IPS DF 6.9 (cell line): Measurements from ENCODE around the gene ADRA2A.

Experiments used
- DNase-seq: peaks from one replicate; pipeline ENCODE4 v3.0.0-alpha.2; 2013; ENCODE audit warnings: low read depth, low spot score
- H3K27ac ChIP-seq: one replicate; pipeline ENCODE4 v1.5.1; 2013; ENCODE audit warnings: low read length, control low read depth
- H3K27me3 ChIP-seq: 2 replicates; pipeline ENCODE4 v1.6.1; 2013; ENCODE audit warnings: mild to moderate bottlenecking, low read length; ENCODE audit not compliant: control insufficient read depth, insufficient read depth
- H3K36me3 ChIP-seq: 2 replicates; pipeline ENCODE4 v1.6.1; 2013; ENCODE audit warnings: low read length; ENCODE audit not compliant: control insufficient read depth, insufficient read depth
- H3K4me1 ChIP-seq: 2 replicates; pipeline ENCODE4 v1.6.1; 2013; ENCODE audit warnings: low read length; ENCODE audit not compliant: control insufficient read depth, insufficient read depth
- H3K4me3 ChIP-seq: 2 replicates; pipeline ENCODE4 v1.5.1; 2013; ENCODE audit warnings: mild to moderate bottlenecking, low read length
- H3K9me3 ChIP-seq: 2 replicates; pipeline ENCODE4 v1.6.1; 2013; ENCODE audit warnings: low read length, inconsistent platforms; ENCODE audit not compliant: control insufficient read depth, insufficient read depth
- WGBS: extraction: QIAGEN DNeasy Blood & Tissue Kit; methylation state at CpG from one replicate; pipeline ENCODE4 v1.1.7; 2013; ENCODE audit warnings: mixed read lengths, missing lambda C conversion rate; ENCODE audit not compliant: insufficient read length, insufficient coverage; 5-methylcytosine and 5-hydroxymethylcytosine counted together

ADRA2A gene

GRCh38 chr10:111083222-111084095 lies 6.6 kb downstream of the ADRA2A start:
- DNase-seq = no peak
- H3K27me3 ChIP-seq = peaks cover 11% of the 10 kb centered on the region; the same call in 1 of the 2 replicates
- no peaks in the 10 kb centered on the region; the same call in 1 of the 2 replicates for H3K4me1 ChIP-seq
- no peak overlapping the region for H3K4me3 ChIP-seq
- H3K27ac ChIP-seq = no peak overlapping the region
- no peaks in the 10 kb centered on the region for H3K36me3 ChIP-seq
- H3K9me3 ChIP-seq = no peaks in the 10 kb centered on the region
- no CpG with 5 or more reads among the region's 10 CpGs for WGBS

DNA sequence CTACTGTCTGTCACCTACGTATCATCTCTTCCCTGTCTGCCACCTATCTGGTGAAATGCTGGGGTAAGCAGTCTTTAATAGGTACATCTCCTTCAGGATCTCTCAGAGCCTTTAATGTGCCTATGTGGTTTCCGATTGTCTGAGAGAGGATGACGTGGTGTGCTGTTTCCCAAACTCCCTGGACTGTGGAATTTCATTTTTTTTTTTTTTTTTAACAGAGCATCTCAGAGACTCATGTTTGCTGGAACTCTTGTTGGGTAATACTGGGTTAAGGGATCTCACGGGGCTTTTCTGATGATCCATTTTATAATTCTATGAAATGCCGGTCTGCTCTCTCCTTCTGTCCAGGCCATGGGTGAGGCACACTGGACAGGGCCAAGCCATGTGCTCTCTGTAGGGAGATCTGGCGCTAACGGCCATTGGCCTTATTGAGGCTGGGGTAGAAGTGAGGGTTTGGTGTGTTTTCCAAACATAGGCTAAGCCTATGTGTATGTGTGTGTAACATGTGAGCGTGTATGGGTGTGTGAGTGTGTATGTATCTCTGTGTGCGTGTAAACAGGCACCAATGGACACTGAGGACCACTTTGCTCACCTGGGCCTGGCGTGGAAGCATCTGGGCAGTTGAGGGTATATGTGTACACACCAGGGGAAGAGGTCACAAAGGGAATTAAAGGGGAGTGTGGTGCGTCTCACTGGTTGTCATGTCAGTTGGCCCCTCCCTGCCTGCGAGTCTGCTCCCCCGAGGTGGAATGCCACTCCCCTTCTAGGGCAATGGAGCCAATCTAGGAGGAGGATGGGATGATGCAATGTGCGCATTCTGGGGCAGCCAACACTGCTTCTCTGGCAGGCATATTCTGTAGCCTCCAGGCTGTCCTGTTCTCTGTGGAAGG lies 7.8 kb downstream of the ADRA2A start:
- no peak overlapping the region for H3K27ac ChIP-seq
- WGBS = no CpG with 5 or more reads among the region's 14 CpGs
- H3K4me3 ChIP-seq = no peak overlapping the region
- H3K9me3 ChIP-seq = no peaks in the 10 kb centered on the region
- H3K36me3 ChIP-seq = no peaks in the 10 kb centered on the region
- H3K4me1 ChIP-seq = no peaks in the 10 kb centered on the region
- H3K27me3 ChIP-seq = peaks cover 3% of the 10 kb centered on the region; the same call in 1 of the 2 replicates
- no peak for DNase-seq

DNA sequence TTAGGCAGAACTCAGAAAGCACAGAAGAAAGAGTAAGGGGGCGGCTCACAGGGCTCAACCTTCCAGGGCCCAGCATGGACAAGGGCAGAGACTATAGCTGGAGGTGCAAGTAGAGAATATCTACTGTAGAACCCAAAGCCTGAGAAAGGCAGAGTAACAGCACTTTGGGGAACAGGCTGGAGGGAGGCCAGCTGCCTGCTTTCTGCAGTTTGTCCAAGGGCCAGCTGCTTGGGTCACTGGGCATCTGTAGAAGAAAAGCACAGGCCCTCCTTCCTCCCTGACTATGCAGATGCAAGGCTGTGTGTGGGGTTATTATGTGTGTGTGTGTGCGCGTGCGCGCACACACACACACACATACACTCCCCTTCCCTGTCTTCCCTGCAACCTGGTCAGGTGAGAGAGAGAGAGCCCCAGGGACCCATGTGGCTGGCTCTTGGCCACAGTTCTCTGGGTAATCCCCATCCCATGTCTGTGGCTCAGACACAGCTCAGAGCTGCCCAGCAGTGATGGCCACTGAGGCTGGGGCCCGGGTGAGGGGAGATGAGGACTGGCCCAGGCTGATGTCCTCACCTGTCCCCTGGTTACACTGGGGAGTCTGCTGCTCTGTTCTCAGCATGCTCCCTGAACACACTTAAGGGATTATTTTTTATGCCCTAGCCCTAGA lies 9.0 kb downstream of the ADRA2A start:
- no peaks in the 10 kb centered on the region for H3K9me3 ChIP-seq
- no peaks in the 10 kb centered on the region for H3K4me1 ChIP-seq
- no peak for DNase-seq
- H3K27ac ChIP-seq = no peak overlapping the region
- no peaks in the 10 kb centered on the region for H3K36me3 ChIP-seq
- no peak overlapping the region for H3K4me3 ChIP-seq
- no peaks in the 10 kb centered on the region for H3K27me3 ChIP-seq
- no CpG with 5 or more reads among the region's 6 CpGs for WGBS

- Histone ChIP-seq H3K4me1 (no peaks in the 10 kb centered on the region), H3K27ac (no peak overlapping the region), H3K4me3 (no peak overlapping the region), H3K36me3 (no peaks in the 10 kb centered on the region), H3K9me3 (no peaks in the 10 kb centered on the region), H3K27me3 (no peaks in the 10 kb centered on the region)
- DNase-seq = no peak
- no CpG with 5 or more reads among the region's 3 CpGs for WGBS
Observed at GRCh38 chr10:111086574-111086973, 9.7 kb downstream of the ADRA2A start.

GRCh38 chr10:111087331-111087756 lies 10.5 kb downstream of the ADRA2A start:
- WGBS = no CpG with 5 or more reads among the region's 11 CpGs
- no peaks in the 10 kb centered on the region for H3K27me3 ChIP-seq
- H3K36me3 ChIP-seq = no peaks in the 10 kb centered on the region
- no peak for DNase-seq
- no peaks in the 10 kb centered on the region for H3K9me3 ChIP-seq
- no peak overlapping the region for H3K4me3 ChIP-seq
- no peaks in the 10 kb centered on the region for H3K4me1 ChIP-seq
- no peak overlapping the region for H3K27ac ChIP-seq

DNA sequence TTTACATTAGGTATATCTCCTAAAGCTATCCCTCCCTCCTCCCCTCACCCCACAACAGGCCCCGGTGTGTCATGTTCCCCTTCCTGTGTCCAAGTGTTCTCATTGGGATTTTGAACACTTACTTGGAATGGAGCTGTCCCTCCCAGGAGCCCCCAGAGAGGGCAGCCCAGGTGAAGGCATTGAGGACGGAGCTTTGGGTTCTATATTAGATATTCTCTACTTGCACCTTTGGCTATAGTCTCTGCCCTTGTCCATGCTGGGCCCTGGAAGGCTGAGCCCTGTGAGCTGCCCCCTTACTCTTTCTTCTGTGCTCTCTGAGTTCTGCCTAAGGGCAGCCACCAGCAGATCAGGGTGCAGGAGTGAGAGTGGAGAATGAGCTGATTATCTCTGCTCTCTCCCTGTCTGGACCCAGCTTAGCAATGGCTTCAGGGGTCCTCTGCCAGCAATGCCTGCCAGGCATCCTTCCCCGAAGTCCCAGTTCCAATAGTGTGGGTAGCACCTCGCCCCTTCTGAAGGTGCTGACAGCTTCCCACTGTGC lies 11.2 kb downstream of the ADRA2A start:
- no peak for DNase-seq
- H3K36me3 ChIP-seq = no peaks in the 10 kb centered on the region
- H3K27me3 ChIP-seq = no peaks in the 10 kb centered on the region
- no peaks in the 10 kb centered on the region for H3K9me3 ChIP-seq
- no CpG with 5 or more reads among the region's 4 CpGs for WGBS
- no peaks in the 10 kb centered on the region for H3K4me1 ChIP-seq
- H3K4me3 ChIP-seq = no peak overlapping the region
- no peak overlapping the region for H3K27ac ChIP-seq

GRCh38 chr10:111089293-111089692 lies 12.5 kb downstream of the ADRA2A start:
- no peak overlapping the region for H3K4me3 ChIP-seq
- no peaks in the 10 kb centered on the region for H3K9me3 ChIP-seq
- no peaks in the 10 kb centered on the region for H3K27me3 ChIP-seq
- no peak overlapping the region for H3K27ac ChIP-seq
- no peaks in the 10 kb centered on the region for H3K36me3 ChIP-seq
- no peak for DNase-seq
- H3K4me1 ChIP-seq = no peaks in the 10 kb centered on the region
- no CpG with 5 or more reads among the region's 3 CpGs for WGBS

DNA sequence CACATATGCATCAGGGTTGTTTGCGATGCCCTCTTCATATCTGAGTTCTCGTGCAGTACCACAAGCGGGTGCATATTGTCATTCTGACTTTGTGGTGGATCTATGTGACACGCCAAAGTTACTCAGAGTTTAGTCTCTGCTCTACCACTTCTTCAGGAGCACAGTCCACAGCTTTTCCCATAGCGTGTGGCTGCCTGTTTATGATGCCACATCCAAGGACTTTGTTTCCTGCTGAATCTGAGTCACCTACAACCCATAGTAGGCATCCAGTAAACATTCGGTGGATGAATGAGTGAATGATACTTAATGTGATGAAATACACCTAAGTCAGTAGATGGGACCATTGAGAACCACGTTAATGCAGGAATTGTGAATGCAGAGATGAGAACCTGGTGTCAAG lies 15.0 kb downstream of the ADRA2A start:
- Histone ChIP-seq H3K4me1 (no peaks in the 10 kb centered on the region), H3K36me3 (no peaks in the 10 kb centered on the region), H3K4me3 (no peak overlapping the region), H3K27ac (no peak overlapping the region), H3K9me3 (no peaks in the 10 kb centered on the region), H3K27me3 (no peaks in the 10 kb centered on the region)
- no peak for DNase-seq
- WGBS = no CpG with 5 or more reads among the region's 7 CpGs

DNA sequence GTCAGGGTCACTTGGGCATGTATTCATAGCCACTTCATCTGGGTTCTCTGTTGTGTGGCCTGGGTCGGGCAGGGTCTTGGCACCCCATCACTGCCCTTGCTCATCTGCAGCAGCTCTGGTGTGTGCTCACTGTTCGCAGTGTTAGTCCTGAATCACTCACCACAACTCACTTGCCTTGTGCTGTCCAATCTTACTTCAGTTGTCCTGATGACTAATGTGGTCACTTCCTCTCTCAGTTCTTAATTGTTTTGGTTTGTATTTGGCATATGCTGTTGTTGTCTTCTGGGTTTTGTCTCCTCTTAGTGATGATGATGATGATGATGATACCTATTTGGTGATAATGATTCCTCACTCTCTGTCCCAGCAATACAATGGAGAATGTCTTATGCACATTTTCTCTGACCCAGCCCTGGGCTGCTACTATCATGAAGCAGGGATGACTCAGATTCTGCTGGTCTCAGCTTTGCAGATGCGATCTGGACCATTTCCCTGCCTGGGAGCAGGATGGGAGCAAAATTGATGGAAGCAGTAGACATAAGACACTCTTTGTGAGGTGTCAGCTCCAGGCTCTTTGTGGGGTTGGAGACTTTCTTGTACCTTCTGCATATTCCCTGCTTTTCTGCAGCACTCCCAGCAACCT lies 17.0 kb downstream of the ADRA2A start:
- no peak overlapping the region for H3K27ac ChIP-seq
- no peak for DNase-seq
- WGBS = no CpG with 5 or more reads among the region's 3 CpGs
- H3K4me3 ChIP-seq = no peak overlapping the region
- H3K4me1 ChIP-seq = no peaks in the 10 kb centered on the region
- H3K27me3 ChIP-seq = no peaks in the 10 kb centered on the region
- no peaks in the 10 kb centered on the region for H3K9me3 ChIP-seq
- no peaks in the 10 kb centered on the region for H3K36me3 ChIP-seq
